Epithelial cell of prostate (primary cell): Measurements from ENCODE around the gene BANP.
"Not testable (repeated sequence)": the region's sequence is repeated elsewhere in the genome, so short reads cannot be mapped to it uniquely, and the experiment has no call there.

Experiments used
- DNase-seq: peaks from one replicate; pipeline ENCODE4 v3.0.0-alpha.2; 2011; ENCODE audit warnings: low read depth, low spot score
- H3K27ac ChIP-seq: fragments of 450-650 bp; 2 replicates; pipeline ENCODE4 v1.5.1; 2017; ENCODE audit warnings: mild to moderate bottlenecking

BANP gene

DNA sequence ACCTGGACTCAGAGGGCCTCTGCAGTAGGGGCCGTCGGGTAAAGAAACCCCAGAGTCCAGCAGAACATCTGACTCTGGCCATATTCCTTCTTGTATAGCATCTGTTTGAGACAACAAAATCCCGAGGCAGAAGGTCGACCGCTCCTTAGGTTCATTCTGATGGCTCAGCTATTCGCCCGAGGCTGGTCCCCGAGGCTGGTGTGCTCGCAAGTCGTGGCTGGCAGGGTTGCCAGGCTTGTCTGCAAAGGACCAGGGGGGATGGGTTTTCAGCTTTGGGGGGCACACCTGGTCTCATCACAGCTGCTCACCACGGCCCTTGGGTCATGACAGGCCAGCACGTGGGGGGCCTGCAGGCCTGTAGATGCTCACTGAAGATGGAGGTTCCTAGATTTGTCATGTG lies 119.1 kb downstream of the BANP start:
- no peak for DNase-seq
- H3K27ac ChIP-seq, result no peak overlapping the region

DNA sequence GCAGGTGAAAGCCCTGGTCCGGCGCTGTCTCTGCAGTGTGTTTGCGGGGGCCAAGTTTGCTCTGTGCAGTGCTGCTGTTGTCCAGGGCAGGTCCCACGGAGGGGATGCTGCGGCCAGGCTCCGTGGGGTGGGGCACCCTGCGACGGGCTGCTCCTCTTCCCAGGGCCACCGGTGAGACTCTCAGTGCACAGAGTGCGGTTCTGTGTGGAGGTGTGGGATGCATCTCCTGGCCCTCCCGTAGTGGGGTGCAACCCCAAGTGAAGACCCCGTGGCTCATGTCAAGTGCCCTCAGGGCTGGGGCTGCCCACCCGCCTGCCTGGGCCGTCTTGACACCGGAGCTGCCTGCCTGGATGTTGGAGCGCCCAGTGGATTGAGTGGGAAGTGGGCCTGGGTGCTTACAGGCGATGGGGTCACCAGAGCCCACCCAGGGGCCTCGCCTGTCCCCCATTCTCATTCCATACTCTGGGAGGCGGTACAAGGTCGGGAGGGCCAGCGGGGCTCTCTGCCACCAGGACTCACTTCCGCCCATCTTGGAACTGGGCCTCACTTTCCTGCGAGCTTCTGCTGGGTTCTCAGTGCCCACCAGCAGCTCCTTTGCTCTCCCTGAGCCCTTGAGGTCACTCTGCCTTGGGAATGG lies 119.9 kb downstream of the BANP start:
- no peak overlapping the region for H3K27ac ChIP-seq
- DNase-seq, result no peak

GRCh38 chr16:88071908-88072307 lies 120.7 kb downstream of the BANP start:
- no peak for DNase-seq
- no peak overlapping the region for H3K27ac ChIP-seq

GRCh38 chr16:88072571-88073001 lies 121.4 kb downstream of the BANP start:
- DNase-seq, result no peak
- no peak overlapping the region for H3K27ac ChIP-seq

GRCh38 chr16:88073201-88073721 lies 122.0 kb downstream of the BANP start:
- H3K27ac ChIP-seq, result no peak overlapping the region
- DNase-seq, result no peak

DNA sequence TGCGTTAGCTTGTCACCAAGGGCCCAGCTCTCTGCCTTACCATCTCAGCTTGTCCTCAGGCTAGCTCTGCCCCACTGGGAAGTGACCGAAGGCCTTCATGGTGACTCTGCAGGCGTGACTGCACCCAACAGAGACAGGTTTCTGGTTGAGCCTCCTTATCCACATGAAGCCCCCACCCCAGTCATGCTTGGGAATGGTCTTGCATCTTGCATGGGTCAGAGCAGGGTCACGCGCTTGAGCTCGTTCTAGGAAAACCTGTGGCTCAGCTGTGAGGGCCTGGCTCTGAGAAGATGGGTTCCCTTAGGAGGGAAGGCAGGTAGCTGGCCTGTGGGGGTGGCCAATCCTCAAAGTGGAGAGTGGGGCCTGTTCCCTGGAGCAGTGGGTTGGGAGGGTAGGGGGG lies 122.8 kb downstream of the BANP start:
- H3K27ac ChIP-seq, result no peak overlapping the region
- DNase-seq, result no peak

- no peak overlapping the region for H3K27ac ChIP-seq
Observed at GRCh38 chr16:88076211-88076931, 125.1 kb downstream of the BANP start.

DNA sequence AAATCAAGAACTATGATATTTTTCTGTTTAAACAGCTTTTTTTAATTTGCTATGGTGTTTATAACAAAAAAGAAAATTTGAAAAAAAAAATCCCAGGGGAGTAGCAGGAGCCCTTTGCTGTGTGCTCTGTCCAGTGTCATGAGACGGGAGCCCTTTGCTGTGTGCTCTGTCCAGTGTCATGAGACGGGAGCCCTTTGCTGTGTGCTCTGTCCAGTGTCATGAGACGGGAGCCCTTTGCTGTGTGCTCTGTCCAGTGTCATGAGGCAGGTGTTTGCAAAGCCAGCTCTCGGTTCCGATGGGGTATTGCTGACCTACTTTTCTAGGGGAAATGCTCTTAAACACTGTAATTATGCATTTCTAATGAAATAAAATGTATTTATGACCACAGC lies 125.7 kb downstream of the BANP start:
- DNase-seq, H3K27ac ChIP-seq: not testable (repeated sequence)

More at GRCh38 chr16:88076211-88076931, 125.1 kb downstream of the BANP start:
- DNase-seq, result no peak

DNA sequence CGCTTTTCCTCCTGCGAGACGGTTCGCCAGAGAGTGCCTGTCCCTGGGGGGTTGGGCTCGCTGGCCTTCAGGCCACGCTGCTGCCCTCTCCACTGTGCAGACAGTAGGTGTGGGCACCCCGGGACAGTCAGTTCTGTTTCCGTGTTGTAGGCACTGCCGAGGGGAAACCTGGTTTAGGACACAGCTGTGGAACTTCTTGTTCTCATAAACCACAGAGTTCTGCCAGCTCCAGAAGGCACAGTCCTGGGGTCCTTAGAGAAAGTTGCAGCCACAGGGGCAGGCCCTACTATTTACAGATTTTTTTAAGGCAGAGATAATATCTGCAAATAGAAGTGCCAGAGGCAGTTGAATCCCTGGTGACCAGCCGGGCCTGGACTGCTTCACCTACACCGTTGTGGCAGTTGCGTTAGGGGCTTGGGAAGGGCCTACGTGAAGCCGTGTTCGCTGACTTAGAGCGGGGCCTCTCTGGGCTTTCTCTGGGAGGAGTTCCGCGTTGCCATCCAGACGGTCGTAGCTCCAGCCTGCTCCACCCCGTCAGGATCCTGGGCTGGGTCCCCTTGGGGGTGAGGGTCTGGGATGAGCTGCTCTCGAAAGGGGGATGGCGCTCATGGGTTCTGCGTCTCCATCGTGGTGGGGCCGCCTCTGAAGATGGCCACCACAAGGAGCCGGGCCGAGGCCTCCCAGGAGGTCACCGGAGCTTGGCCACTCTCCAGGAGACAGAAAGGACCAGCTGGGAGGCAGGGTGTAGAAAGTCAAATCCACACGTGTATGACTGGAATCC lies 126.3 kb downstream of the BANP start:
- H3K27ac ChIP-seq, result no peak overlapping the region
- no peak for DNase-seq

- no peak overlapping the region for H3K27ac ChIP-seq
- no peak for DNase-seq
Observed at GRCh38 chr16:88078111-88078775, 127.0 kb downstream of the BANP start.

GRCh38 chr16:88083582-88083981 lies 132.3 kb downstream of the BANP start:
- DNase-seq, result no peak
- H3K27ac ChIP-seq, result no peak overlapping the region

GRCh38 chr16:88084881-88085280 lies 133.6 kb downstream of the BANP start:
- DNase-seq, result no peak
- H3K27ac ChIP-seq, result no peak overlapping the region

- no peak for DNase-seq
- no peak overlapping the region for H3K27ac ChIP-seq
Observed at GRCh38 chr16:88086571-88087516, 135.6 kb downstream of the BANP start.

GRCh38 chr16:88087517-88087877 lies 136.3 kb downstream of the BANP start:
- no peak overlapping the region for H3K27ac ChIP-seq

DNA sequence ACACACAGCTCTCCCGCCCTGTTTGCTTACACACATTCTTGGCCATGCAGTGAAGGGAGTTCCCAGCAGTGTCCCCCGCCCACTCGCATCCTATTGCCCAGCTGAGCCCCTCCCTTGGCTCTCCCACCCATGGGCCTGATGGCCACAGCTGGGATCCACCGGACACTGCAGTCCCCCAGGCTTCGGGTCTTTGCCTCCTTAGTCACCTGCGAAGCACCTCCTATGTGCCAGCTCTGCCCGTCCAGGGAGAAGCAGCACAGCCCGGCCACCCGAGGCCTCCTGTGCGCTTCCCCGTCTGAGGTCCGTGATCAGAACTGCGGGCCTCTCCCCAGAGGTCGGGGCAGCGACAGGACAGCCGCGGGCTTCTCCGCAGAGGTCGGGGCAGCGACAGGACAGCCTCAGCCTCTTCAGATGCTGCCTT lies 136.9 kb downstream of the BANP start:
- DNase-seq, result no peak
- no peak overlapping the region for H3K27ac ChIP-seq

More at GRCh38 chr16:88087517-88087877, 136.3 kb downstream of the BANP start:
- DNase-seq, result no peak

GRCh38 chr16:88088611-88089010 lies 137.4 kb downstream of the BANP start:
- not testable (repeated sequence) for H3K27ac ChIP-seq, DNase-seq

- not testable (repeated sequence) for H3K27ac ChIP-seq, DNase-seq
Observed at GRCh38 chr16:88089071-88089470, 137.8 kb downstream of the BANP start.

DNA sequence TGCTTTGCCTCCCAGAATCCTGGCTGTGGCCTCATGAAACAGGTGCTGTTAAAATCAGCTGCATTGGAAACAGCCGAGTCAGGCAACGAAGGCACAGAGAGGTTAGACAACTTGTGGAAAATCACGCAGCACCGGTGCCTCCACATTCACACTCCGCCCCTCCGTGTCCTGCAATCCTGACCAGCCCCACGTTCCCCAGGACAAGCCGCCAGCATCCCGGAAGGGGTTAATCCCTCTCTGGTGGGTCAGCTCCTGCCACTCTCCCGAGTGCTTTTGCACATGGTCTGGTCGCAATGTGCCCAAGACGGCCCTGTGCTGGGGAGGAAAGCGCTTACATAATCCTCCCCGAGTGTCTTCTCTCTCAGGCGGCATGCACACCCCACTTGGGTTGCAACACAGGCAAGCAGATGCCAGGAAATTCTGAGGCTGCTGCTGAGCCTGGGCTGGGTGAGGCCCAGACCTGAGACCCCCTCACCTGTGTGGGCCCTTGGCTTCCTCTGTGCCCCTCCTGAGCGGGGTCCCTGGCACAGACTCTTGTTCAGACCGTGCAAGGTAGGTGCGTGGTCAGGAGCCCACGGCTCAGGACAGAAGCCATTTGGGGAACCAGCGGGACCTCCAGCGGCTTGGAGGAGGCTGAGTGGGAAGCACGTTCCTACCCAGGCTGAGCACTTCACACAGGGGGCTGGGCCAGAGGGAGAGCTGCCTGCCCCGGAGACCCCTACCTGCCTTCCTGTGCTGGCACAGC lies 138.6 kb downstream of the BANP start:
- DNase-seq, H3K27ac ChIP-seq: not testable (repeated sequence)
